RPMI7951 (cell line): ENCODE measurements around the gene PRKD1. TPM values are rescaled to one million over a fixed set of nuclear protein-coding genes. Genes with fewer than 3 reads are reported as not detected.
"Not testable (repeated sequence)": the region's sequence is repeated elsewhere in the genome, so short reads cannot be mapped to it uniquely, and the experiment has no call there.

ENCODE experiments used
- DNase-seq: peaks from one replicate; pipeline ENCODE4 v3.0.0-alpha.2; 2012; ENCODE audit warnings: low read depth
- total RNA-seq: library from RNA; depleted of rRNA; stranded (reverse); fragments of >200 nt; shearing (Covaris generic); gene quantifications from 2 replicates; pipeline ENCODE4 v1.2.3, GENCODE V29; 2014

The PRKD1 gene
- total RNA-seq, 1 experiment from 2014 or later, result 4.3 TPM

GRCh38 chr14:29900609-29901350 lies 26.9 kb downstream of the PRKD1 start:
- DNase-seq, result no peak

GRCh38 chr14:29898470-29898869 lies 29.2 kb downstream of the PRKD1 start:
- DNase-seq, result no peak

GRCh38 chr14:29897181-29897580 lies 30.5 kb downstream of the PRKD1 start:
- no peak for DNase-seq

- no peak for DNase-seq
Measured at GRCh38 chr14:29896354-29896821, 31.3 kb downstream of the PRKD1 start.

- no peak for DNase-seq
Measured at GRCh38 chr14:29895591-29896083, 32.0 kb downstream of the PRKD1 start.

- DNase-seq, result no peak
Measured at GRCh38 chr14:29893989-29894388, 33.7 kb downstream of the PRKD1 start.

- DNase-seq, result no peak
Measured at GRCh38 chr14:29892327-29892726, 35.3 kb downstream of the PRKD1 start.

- DNase-seq, result no peak
Measured at GRCh38 chr14:29885988-29886387, 41.7 kb downstream of the PRKD1 start.

GRCh38 chr14:29868000-29868399 lies 59.6 kb downstream of the PRKD1 start:
- no peak for DNase-seq

- peak; percentile 42 for DNase-seq
Measured at GRCh38 chr14:29865299-29865698, 62.3 kb downstream of the PRKD1 start.

GRCh38 chr14:29861996-29862395 lies 65.7 kb downstream of the PRKD1 start:
- DNase-seq, result no peak

- no peak for DNase-seq
Measured at GRCh38 chr14:29858299-29858698, 69.3 kb downstream of the PRKD1 start.

- no peak for DNase-seq
Measured at GRCh38 chr14:29857551-29857950, 70.1 kb downstream of the PRKD1 start.

GRCh38 chr14:29856516-29856915 lies 71.1 kb downstream of the PRKD1 start:
- no peak for DNase-seq

GRCh38 chr14:29853691-29854090 lies 74.0 kb downstream of the PRKD1 start:
- not testable (repeated sequence) for DNase-seq

GRCh38 chr14:29853272-29853671 lies 74.4 kb downstream of the PRKD1 start:
- no peak for DNase-seq

- DNase-seq, result no peak
Measured at GRCh38 chr14:29851397-29851796, 76.2 kb downstream of the PRKD1 start.

- no peak for DNase-seq
Measured at GRCh38 chr14:29847056-29847380, 80.6 kb downstream of the PRKD1 start.

- DNase-seq, result no peak
Measured at GRCh38 chr14:29846339-29847055, 81.2 kb downstream of the PRKD1 start.

GRCh38 chr14:29843981-29844380 lies 83.7 kb downstream of the PRKD1 start:
- DNase-seq, result no peak

- no peak for DNase-seq
Measured at GRCh38 chr14:29842228-29842627, 85.4 kb downstream of the PRKD1 start.

GRCh38 chr14:29840369-29840892 lies 87.2 kb downstream of the PRKD1 start:
- DNase-seq, result not testable (repeated sequence)

GRCh38 chr14:29839691-29840090 lies 88.0 kb downstream of the PRKD1 start:
- not testable (repeated sequence) for DNase-seq
